Measurements from ENCODE around the gene BAZ2A.

DNA sequence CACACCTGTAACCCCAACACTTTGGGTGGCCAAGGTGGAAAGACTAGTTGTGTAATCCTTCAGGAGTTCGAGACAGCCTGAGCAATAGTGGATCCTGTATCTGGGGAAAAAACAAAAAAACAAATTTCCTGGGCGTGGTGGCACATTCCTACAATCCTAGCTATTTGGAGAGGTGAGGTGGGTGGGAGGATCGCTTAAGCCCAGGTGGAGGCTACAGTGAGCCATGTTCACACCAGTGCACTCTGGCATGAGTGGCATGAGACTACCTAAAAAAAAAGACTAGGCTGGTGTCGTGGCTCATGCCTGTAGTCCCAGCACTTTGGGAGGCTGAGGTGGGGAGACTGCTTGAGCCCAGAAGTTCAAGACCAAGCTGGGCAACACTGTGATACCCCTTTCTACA is 40.7 kb upstream of the BAZ2A start:
- TF ChIP-seq CTCF (conservative IDR thresholded peaks at IDR 0.05; ENCODE audit: low read length) (no peak), EZH2phosphoT487 (IDR thresholded peaks at IDR 0.05; ENCODE audit: borderline replicate concordance, low read depth, low read length) (no peak)
